Thymus (tissue), 14 donors: ENCODE data around the gene OR2AJ1. TPM values are rescaled to one million over a fixed set of nuclear protein-coding genes. Genes with fewer than 3 reads are reported as not detected.
A peak's percentile ranks its signal among the peaks of the same experiment; 100 is the strongest.

Experiments
- DNase-seq, 9 donors: peaks; one replicate each; pipeline ENCODE4 v3.0.0-alpha.2; 2013; ENCODE audit warnings: low spot score in 9 of 9, low read depth in 6 of 9, missing footprints in 1 of 9
- H3K27ac ChIP-seq, 2 donors: one replicate each; pipeline ENCODE4 v1.5.1; 2013; ENCODE audit warnings: control low read depth in 1 of 2, low read depth in 1 of 2, low read length in 1 of 2, mild to moderate bottlenecking in 1 of 2, moderate library complexity in 1 of 2
- H3K27me3 ChIP-seq, 2 donors: one replicate each; pipeline ENCODE4 v1.5.1; 2013; ENCODE audit warnings: low read length in 1 of 2; ENCODE audit not compliant: control insufficient read depth in 2 of 2, insufficient read depth in 1 of 2
- H3K36me3 ChIP-seq, 2 donors: one replicate each; pipeline ENCODE4 v1.5.1; 2013; ENCODE audit warnings: low read length in 1 of 2, mild to moderate bottlenecking in 1 of 2, moderate library complexity in 1 of 2; ENCODE audit not compliant: control insufficient read depth in 2 of 2, insufficient read depth in 2 of 2
- H3K4me1 ChIP-seq, 2 donors: one replicate each; pipeline ENCODE4 v1.5.1; 2013; ENCODE audit warnings: low read length in 2 of 2; ENCODE audit not compliant: control insufficient read depth in 2 of 2, insufficient read depth in 2 of 2
- H3K4me3 ChIP-seq, 2 donors: one replicate each; pipeline ENCODE4 v1.5.1; 2013; ENCODE audit warnings: low read length in 2 of 2, control low read depth in 1 of 2, mild to moderate bottlenecking in 1 of 2
- H3K9me3 ChIP-seq, 2 donors: one replicate each; pipeline ENCODE4 v1.5.1; 2013; ENCODE audit warnings: low read length in 1 of 2, mild to moderate bottlenecking in 1 of 2; ENCODE audit not compliant: control insufficient read depth in 2 of 2, insufficient read depth in 1 of 2
- WGBS: extraction: QIAGEN DNeasy Blood & Tissue Kit; methylation state at CpG from one replicate; pipeline ENCODE4 v1.1.7; 2013; 5-methylcytosine and 5-hydroxymethylcytosine counted together
- long read RNA-seq, 10 donors: transcript quantifications; one replicate each; lab custom pipeline, GENCODE V29; 2026
- polyA plus RNA-seq: library from polyadenylated mRNA; stranded (reverse); fragments of 200-250 nt; gene quantifications from one replicate; pipeline ENCODE4 v1.2.3, GENCODE V29; 2013
- total RNA-seq: library from RNA; stranded (reverse); fragments of 120-200 nt; gene quantifications from one replicate; pipeline ENCODE4 v1.2.4, GENCODE V29; 2013
- donor health status: healthy.

OR2AJ1 gene, protein sequence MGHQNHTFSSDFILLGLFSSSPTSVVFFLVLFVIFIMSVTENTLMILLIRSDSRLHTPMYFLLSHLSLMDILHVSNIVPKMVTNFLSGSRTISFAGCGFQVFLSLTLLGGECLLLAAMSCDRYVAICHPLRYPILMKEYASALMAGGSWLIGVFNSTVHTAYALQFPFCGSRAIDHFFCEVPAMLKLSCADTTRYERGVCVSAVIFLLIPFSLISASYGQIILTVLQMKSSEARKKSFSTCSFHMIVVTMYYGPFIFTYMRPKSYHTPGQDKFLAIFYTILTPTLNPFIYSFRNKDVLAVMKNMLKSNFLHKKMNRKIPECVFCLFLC
- not detected for total RNA-seq
- polyA plus RNA-seq = not detected
- long read RNA-seq, donor 1 = 0 reads
- long read RNA-seq, donor 2 = 0 reads
- long read RNA-seq, donor 3 = 0 reads
- long read RNA-seq, donor 4 = 0 reads
- long read RNA-seq, donor 5 = 0 reads
- long read RNA-seq, donor 6 = 0 reads
- long read RNA-seq, donor 7 = 0 reads
- long read RNA-seq, donor 8 = 0 reads
- long read RNA-seq, donor 9 = 0 reads
- long read RNA-seq, donor 10 = 0 reads

DNA sequence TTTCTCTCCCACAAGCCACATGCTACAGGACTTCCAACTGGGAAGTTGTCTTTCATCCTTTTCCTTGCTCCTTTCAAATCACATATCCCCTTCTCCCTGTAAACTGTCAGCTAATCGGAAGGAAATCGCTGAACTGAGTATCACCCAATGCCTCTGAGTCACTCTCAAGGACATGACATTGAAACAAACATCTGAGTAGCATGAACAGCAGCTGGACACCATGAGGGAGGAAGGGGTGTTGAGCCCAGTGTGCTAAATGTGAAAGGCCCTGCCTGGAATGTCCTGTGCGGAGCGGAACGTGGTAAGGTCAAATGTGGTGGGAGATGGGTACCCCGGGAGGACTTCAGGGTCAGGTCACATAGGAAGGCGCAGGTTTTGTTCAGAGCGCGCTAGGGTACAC is at the start of gene OR2AJ1:
Gene OR2AJ1 (plus strand): TSS at position 22 of the 400 bp plus-strand sequence. CDS start 8,880 bp downstream, outside the sequence.
- Histone ChIP-seq H3K4me3 (no peak within 1 kb of the TSS), H3K27me3 (no peaks in the 10 kb centered on the region), H3K4me1 (no peaks in the 10 kb centered on the region), H3K36me3 (no peaks in the 10 kb centered on the region), H3K9me3 (no peaks in the 10 kb centered on the region), H3K27ac (no peak within 1 kb of the TSS)
- WGBS = 99% methylated on average over 9 of the region's 9 CpGs
- DNase-seq = no peak

DNA sequence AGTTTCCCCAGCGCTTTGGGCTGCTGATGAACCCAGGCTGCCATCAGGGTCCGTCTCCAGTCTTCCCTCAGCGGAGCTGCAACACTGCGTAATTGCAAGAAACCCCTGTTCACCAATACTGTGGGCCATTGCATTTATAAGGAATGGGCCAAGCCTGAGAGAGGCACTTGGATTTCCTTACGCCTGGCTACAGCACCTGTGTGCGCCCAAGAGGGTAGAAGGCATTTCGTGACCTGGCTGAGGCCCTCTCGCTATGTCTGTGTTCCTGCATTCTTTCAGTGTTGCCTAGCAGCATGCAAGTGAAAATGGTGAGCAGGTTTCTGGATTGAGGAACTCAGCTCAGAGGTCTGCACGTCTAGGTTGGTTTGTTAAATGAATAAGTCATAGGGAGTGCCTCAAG is 41.3 kb upstream of the OR2AJ1 start:
- 96% methylated on average over 9 of the region's 9 CpGs for WGBS
- H3K4me1 ChIP-seq = no peaks in the 10 kb centered on the region
- no peaks in the 10 kb centered on the region for H3K27me3 ChIP-seq
- no peaks in the 10 kb centered on the region for H3K36me3 ChIP-seq
- no peak overlapping the region for H3K4me3 ChIP-seq
- no peak for DNase-seq
- H3K9me3 ChIP-seq = no peaks in the 10 kb centered on the region
- H3K27ac ChIP-seq = no peak overlapping the region

DNA sequence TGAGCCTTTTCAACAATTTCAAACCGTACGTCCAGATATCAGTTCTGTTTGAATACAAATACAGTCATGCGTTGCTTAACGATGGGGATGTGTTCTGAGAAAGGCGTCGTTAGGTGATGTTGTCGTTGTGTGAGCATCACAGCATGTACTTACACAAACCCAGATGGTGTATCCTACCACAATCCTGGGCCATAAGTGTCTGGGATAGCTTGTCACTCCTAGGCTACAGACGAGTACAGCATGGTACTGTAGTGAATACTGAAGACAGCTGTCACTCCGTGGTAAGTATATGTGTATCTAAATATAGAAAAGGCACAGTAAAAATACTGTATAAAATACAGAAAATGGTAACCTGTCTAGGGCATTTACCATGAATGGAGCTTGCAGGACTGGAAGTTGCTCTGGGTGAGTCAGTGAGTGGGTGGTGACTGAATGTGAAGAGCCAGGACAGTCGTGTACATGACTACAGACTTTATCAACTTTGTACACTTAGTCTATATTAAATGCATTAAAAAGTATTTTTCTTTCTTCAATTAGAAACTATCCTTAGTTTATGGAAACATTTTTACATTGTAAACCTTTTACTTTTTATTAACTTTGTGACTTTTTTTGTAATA is 39.8 kb upstream of the OR2AJ1 start:
- Histone ChIP-seq H3K36me3 (no peaks in the 10 kb centered on the region), H3K27ac (no peak overlapping the region), H3K27me3 (no peaks in the 10 kb centered on the region), H3K4me3 (no peak overlapping the region), H3K9me3 (no peaks in the 10 kb centered on the region), H3K4me1 (no peaks in the 10 kb centered on the region)
- DNase-seq = no peak
- 96% methylated on average over 10 of the region's 10 CpGs for WGBS

DNA sequence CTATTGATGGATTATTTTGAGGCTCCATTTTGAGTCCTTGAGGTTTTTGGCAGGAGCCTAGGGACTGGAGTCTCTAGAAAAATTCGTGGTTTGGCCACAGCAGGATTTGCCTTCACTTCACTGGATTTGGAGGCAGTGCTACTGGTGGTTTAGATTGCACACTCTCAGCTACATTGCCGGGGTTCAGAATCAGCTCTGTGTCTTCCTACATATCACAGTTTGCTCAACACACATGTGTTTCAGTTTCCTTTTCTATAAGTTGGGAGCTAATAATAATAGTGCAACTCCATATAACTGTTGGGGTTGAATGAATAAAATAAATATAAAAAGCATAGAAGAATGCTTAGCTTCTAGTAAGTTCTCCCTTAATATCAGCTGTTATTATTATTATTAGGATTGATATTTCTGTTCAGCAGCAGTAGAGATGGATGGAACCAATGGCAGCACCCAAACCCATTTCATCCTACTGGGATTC is 29.5 kb upstream of the OR2AJ1 start, which contains the start of gene OR2W3:
Gene OR2W3 (plus strand): TSS at position 425 of the 475 bp plus-strand sequence. CDS start 0 bp downstream, at position 425.
- Histone ChIP-seq H3K27me3 (no peaks in the 10 kb centered on the region), H3K9me3 (peaks cover 0 to 14% of the 10 kb centered on the region in 2 donors), H3K4me3 (no peak within 1 kb of the TSS), H3K4me1 (no peaks in the 10 kb centered on the region), H3K36me3 (no peaks in the 10 kb centered on the region), H3K27ac (no peak within 1 kb of the TSS)
- WGBS = 49% methylated on average over 2 of the region's 2 CpGs
- no peak for DNase-seq

DNA sequence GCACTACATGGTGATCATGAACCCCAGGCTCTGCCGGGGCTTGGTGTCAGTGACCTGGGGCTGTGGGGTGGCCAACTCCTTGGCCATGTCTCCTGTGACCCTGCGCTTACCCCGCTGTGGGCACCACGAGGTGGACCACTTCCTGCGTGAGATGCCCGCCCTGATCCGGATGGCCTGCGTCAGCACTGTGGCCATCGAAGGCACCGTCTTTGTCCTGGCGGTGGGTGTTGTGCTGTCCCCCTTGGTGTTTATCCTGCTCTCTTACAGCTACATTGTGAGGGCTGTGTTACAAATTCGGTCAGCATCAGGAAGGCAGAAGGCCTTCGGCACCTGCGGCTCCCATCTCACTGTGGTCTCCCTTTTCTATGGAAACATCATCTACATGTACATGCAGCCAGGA is 28.7 kb upstream of the OR2AJ1 start:
- no peak for DNase-seq

DNA sequence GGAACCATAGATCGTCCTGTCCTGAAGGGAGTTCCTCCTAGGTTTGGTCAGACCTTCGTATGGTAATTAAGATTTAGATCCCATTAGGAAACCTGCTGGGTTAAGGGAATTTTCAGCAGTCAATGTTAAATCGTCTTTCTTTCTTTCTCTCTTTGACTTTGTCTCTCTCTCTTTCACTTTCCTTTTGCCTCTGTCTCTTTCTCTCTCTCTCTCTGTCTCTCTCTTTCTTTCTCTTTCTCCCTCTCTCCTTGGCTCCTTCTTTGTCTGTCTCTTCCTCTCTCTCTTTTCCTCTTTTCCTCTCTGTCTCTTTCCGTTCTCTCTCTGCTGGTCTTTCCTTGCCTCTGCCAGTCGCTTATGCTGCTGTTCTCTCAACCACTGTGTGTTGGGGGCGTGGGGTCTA is 20.6 kb upstream of the OR2AJ1 start:
- 98% methylated on average over 6 of the region's 6 CpGs for WGBS
- DNase-seq = no peak
- Histone ChIP-seq H3K36me3 (no peaks in the 10 kb centered on the region), H3K27me3 (no peaks in the 10 kb centered on the region), H3K4me1 (no peaks in the 10 kb centered on the region), H3K9me3 (peaks cover 0 to 6% of the 10 kb centered on the region in 2 donors), H3K4me3 (no peak overlapping the region), H3K27ac (no peak overlapping the region)

More for the DNA sequence above, 28.7 kb upstream of the OR2AJ1 start:
- Histone ChIP-seq H3K27me3 (no peaks in the 10 kb centered on the region), H3K27ac (no peak overlapping the region), H3K9me3 (peaks cover 0 to 14% of the 10 kb centered on the region in 2 donors), H3K4me3 (no peak overlapping the region), H3K4me1 (no peaks in the 10 kb centered on the region), H3K36me3 (no peaks in the 10 kb centered on the region)
- 90% methylated on average over 14 of the region's 14 CpGs for WGBS

DNA sequence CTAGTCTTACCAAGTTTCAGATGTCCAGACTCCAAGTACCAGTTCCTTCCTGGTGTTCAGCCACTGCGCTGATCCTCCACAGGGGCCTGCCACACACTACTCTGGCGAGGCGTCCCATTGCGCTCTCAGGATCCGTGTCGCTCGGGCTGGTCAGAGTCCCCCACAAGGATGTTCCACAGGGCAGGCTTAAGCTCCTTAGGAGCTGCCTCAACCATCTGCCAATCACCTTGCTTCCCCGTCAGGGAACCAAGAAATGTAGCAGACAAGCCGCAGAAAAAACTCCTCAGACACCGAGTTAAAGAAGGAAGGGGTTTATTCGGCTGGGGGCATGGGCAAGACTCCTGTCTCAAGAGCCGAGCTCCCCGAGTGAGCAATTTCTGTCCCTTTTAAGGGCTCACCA is 19.5 kb upstream of the OR2AJ1 start:
- H3K27me3 ChIP-seq = no peaks in the 10 kb centered on the region
- H3K27ac ChIP-seq = no peak overlapping the region
- no peak overlapping the region for H3K4me3 ChIP-seq
- DNase-seq = no peak
- H3K36me3 ChIP-seq = no peaks in the 10 kb centered on the region
- 88% methylated on average over 13 of the region's 13 CpGs for WGBS
- H3K9me3 ChIP-seq = peaks cover 0 to 6% of the 10 kb centered on the region in 2 donors
- no peaks in the 10 kb centered on the region for H3K4me1 ChIP-seq

DNA sequence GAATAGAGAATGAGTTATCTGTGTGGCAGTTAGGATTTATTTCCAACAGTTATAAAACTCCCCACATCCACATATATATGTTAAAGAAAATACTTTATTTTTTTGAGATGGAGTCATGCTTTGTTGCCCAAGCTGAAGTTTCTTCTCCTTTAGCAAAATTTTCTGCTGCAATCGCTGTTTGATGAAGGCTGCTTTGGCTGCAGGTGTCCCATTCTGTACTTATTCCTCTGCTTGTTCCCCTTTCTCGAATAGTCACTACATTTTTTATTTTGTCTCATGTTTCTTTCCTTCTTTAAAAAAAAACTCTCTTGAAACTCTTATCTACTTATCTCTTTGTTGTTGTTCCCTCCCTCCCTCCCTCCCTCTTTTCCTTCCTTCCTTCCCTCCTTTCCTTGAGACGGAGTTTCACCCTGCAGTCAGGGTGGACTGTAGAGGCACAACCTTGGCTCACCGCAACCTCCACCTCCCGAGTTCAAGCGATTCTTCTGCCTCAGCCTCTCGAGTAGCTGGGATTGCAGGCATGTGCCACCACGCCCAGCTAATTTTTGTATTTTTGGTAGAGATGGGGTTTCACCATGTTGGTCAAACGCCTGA is 18.7 kb upstream of the OR2AJ1 start:
- no peak overlapping the region for H3K27ac ChIP-seq
- H3K4me3 ChIP-seq = peak overlapping the region in 1 of 2 donors; percentile 50
- no peaks in the 10 kb centered on the region for H3K4me1 ChIP-seq
- DNase-seq = peak in 2 of 9 donors; percentile 0 to 9
- no peaks in the 10 kb centered on the region for H3K36me3 ChIP-seq
- no peaks in the 10 kb centered on the region for H3K27me3 ChIP-seq
- H3K9me3 ChIP-seq = peaks cover 0 to 6% of the 10 kb centered on the region in 2 donors
- WGBS = 17% methylated on average over 9 of the region's 9 CpGs
